HG03432 (cell line): ENCODE data around the gene FADS2.

Source experiments
- ATAC-seq: cut with Tn5 transposase; IDR thresholded peaks from one replicate; pipeline ENCODE4 v1.9.1; 2021; ENCODE audit warnings: mild to moderate bottlenecking, moderate library complexity; ENCODE audit not compliant: unreplicated experiment

The FADS2 gene

DNA sequence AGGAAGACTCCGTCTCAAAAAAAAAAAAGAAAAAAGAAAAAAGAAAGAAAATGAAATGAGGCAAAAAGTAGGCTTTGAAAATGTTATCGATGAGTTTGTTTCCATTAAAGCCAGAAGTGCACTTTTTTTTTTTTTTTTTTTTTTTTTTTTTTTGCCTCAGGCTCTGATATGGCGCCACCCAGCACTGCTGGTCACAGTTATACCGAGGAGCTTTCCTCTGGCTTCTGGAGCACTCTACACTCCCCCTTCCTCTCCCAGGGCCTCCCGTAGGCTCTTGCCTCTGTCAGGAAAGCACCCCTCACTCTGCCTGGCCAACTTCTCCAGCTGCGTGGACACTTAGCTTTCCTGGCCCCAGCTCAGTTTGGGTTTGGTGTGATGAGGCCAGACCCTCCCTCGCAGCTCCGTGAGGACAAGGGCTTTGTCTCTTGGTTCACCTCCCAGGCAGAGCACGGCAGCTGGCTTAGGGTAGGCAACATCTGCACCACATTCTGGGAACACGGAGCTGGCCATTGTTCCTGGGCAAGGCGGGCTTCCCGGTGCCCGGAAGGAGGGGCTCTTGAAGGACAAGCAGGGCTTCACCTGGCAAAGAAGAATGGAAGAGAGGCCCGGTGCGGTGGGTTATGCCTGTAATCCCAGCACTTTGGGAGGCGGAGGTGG, 16.9 kb downstream of the FADS2 start:
- no peak for ATAC-seq

DNA sequence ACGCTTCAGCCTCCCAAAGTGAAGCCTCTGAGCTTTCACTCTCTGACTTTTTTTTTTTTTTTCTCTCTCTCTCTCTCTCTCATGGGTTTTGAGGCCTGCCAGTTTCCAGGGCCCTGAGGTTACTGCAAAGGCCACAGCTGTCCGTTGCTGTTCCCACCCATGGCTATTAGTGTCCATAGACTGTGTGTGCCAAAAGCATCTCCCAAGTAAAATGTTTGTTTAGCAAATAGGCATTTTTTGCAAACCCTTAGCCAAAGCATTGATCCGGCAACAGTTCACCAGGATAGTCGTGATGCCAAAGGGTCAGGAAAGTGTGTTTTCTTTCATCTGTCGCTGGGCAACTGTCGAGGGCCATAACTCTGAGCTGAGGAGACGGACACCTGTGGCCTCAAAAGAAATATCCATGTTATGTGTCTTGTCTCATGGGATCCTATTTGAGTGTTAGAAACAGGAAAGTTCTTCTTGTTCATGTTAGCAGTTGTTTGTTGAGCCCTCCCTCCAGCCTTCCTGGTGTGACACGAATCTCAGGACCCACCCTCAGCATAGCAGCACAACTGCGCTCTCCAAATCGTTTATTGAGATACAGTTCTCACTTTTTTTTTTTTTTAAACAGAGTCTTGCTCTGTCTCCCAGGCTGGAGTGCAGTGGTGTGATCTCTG, 18.4 kb downstream of the FADS2 start:
- ATAC-seq, result no peak

DNA sequence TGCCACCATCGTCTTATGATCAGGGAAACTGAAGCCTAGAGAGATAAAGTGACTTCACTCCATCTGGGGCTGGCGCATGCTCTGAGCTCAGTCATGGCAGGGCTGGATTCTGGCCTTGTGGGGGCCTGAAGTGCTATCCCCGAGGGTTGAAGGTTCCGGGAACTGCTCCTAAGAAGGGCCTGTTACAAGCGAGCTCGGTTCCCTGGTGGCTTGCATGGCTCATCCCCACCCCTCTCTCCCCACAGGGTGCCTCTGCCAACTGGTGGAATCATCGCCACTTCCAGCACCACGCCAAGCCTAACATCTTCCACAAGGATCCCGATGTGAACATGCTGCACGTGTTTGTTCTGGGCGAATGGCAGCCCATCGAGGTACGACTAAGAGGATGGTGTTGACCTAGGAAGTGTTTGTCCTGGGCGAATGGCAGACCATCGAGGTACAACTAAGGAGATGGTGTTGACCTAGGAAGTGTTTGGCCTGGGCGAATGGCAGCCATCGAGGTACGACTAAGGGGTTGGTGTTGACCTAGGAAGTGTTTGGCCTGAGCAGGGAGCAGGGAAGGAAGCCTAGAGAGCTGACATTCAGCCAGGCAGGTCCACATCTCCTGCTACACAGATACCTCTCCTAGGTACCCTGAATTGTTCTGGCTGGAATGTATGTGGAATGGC, 19.9 kb downstream of the FADS2 start:
- no peak for ATAC-seq

DNA sequence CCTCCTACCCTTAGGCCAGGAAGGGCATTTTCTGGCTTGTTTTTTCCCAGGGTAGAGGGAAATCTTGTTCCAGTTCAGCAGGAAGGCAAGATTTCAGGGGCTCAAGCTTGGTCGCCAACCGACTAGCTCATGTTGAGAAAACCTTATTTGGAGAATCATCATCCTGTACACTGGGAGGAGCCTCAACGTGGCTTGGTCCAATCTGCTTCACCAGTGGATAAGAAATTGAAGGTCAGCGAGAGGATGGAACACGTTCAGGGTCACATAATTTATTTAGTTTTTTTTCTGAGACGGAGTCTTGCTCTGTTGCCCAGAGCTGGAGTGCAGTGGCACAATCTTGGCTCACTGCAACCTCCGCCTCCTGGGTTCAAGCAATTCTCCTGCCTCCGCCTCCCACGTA, 20.5 kb downstream of the FADS2 start:
- no peak for ATAC-seq

DNA sequence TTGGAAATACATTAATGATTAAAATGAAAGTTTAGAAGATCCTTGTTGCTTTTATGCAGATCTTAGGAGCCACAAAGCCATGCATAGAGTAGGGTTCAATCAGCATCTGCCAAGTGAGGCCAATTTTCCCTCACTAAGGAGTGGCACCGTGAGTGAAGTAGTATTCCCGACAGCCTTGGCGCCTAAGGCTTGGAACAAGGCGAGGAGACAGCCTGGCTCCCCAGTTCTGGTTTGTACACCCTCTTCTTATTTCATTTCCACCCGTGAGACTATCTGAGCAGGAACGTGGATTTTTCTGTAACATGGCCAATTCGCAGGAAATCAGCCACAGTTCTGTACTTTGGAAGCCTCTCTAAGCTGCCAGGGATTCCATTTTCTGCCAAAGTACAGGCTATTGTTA, 22.6 kb downstream of the FADS2 start:
- no peak for ATAC-seq

DNA sequence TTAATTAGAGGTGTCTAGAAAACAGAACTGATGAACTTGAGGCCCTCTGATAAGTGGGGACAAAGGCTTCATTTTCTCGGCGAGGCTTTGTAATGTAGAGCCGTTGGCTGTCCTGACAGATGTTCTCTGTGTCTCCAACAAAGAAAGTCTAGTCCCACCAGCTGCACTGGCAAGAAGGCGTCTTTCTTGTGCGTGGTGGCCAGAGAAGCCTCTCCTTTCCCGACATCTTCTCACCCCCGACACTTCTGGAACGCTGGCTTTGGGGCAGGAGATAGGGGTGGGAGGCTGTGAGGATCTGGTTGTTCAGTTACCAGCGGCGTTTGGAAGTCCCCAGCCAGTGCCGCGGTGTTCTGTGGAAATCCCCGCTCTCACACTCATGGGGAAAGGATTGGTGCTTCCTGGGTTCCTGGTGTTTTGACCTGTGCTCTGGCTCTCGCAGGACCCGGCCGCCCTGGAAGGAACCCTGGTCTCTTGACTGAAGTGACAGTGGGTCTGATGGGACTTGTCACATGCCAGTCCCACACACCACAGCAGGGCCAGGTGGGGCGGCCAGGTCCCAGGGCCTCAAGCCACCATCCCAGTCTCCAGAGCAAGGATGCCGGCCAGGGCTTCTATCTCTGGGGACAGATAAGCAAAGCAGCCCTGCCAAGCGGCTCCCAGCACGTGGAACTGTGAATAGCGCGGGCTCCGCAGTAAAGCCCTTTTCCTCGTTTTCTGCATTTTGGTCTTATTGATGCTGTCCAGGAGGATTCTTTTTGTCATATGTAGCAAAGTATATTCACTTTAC, 23.2 kb downstream of the FADS2 start:
- no peak for ATAC-seq

DNA sequence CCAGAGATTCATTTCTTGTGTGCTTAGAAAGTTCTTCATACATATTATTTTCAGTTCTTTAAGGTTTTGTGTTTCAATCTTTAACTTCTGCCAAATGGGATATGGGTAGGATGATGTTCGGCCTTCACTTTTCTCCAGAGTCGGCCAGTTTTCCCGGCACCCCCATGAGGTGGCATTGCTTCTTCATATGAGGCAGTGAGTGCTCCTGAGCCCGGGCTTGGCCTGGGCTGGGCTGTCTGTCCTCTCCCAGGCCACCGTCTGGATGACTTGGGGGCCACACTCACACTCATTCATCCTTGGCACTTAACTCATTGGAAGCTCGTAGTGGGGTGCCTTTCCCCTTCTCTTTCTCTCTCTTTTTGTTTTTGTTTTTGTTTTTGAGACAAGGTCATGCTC, 23.8 kb downstream of the FADS2 start:
- ATAC-seq, result no peak

DNA sequence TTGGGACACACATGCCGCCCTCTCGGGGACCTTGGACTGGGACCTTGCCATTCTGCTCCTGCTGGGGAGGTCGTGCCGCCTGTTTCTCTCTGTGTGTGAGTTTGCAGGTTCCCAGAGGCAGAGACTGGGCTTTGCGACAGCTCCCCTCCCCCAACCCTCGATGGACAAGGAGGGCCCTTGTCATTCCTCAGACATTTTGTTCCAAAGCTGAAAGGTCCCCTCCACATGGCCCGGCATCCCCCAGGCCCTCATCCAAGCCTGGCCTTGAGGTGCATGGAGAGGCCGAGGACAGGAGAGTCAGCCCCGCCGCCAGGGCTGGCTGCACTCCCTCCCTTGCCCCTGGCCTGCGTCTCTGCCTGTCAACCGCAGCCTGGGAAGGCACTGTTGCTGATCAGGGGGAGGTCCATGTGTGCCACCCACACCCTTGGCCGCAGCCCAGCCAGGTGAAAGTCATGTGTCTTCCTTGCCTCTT, 25.6 kb downstream of the FADS2 start:
- ATAC-seq, result no peak

DNA sequence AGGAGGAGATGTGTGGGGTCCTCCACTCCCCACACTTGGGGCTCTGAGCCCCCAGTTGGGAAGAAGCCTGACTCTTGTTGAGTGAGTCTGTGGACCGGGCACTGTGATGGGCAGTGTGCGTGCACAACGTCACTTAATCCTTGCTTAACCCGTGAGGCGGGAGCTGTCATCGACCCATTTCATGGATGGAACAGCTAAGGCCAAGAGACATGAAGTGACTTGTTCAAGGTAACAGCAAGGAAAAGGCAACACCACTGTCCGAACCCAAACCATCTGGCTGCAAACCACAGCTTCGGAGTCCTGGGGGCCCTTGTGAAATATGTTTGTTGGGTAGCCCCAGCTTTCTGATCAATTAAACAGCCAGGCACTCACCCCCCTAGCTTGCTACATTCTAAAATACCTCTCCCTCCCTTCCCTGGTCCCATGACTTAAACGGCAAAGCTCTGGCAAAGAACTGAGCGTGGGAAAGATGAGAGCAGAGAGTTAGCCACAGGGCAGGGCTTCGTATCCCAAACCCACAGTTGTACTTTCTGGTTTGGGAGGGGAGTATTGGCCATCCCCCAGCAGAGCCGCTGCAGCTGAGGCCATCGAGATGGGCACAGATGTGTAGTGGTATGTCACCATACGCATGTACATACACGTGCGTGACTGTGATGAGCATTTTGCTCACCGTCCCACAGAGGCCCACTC, 26.3 kb downstream of the FADS2 start:
- no peak for ATAC-seq

DNA sequence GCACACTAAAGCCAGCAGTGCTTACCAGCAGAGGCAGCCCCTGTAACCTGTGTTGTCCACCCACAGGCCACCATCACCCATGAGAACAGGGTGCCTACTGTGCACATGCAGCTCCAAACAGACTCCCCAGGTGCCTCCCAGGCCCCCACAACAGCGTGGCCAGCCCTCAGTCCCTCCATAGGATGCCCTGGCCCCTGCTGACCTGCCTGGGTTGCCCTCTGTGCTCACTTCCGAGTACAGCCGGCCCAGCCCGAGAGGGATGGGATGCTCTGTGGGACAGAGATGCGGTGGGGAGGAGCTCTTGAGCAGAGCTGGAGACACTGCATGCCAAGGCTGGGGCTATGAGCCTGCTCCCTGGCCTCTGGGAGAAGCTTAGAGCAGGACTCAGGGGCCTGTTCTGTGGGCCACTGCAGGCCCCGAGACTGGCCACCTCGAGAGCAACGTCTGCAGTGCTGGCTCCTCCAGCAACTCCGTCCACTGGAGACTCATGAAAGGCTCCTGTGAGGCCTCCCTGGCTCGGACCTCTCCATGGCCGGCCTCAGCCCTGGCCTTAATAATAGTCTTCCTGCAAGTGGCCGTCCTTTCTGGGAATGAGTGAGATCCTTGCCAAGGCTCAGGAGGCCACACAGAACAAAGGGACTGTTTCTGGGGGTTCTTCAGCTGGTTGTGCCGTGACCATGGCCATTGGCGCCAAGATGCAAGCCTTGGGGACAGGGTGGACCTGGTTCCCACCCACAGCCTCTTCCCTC, 27.0 kb downstream of the FADS2 start:
- ATAC-seq, result no peak

DNA sequence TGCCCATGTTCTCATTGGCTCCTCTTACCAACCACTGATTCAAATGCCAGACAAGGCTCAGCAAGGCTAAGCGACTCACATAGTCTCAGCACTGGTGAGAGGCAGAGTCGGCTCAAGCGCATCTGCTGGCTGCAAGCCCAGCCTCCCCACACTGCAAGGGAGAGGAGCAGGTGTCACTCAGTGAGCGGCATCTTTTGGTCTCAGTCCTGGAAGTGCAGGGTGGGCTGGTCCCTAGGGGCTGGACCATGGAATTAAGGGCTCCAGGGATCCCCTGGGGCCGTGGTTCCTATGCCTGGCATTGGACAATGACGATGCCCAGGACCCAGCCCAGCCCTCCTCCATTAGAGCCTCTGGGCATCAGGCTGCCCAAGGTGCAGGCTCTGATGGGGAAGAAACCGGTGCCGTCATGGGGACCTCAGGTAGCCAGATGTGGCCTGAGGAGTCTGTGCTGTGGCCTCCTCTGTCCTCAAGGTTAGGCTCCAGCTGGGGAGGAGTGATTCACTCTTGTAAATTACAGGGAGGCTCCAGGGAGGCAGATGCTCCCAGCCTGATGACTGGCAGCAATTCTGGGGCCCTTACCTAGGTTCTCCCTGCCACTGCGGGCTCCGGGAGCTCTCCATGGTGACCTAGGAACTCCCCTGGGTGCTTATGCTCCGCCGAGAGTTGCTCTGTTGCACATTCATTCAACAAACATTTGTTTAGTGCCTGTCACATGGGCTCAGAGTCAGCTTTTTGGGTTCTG, 28.0 kb downstream of the FADS2 start:
- ATAC-seq, result no peak

DNA sequence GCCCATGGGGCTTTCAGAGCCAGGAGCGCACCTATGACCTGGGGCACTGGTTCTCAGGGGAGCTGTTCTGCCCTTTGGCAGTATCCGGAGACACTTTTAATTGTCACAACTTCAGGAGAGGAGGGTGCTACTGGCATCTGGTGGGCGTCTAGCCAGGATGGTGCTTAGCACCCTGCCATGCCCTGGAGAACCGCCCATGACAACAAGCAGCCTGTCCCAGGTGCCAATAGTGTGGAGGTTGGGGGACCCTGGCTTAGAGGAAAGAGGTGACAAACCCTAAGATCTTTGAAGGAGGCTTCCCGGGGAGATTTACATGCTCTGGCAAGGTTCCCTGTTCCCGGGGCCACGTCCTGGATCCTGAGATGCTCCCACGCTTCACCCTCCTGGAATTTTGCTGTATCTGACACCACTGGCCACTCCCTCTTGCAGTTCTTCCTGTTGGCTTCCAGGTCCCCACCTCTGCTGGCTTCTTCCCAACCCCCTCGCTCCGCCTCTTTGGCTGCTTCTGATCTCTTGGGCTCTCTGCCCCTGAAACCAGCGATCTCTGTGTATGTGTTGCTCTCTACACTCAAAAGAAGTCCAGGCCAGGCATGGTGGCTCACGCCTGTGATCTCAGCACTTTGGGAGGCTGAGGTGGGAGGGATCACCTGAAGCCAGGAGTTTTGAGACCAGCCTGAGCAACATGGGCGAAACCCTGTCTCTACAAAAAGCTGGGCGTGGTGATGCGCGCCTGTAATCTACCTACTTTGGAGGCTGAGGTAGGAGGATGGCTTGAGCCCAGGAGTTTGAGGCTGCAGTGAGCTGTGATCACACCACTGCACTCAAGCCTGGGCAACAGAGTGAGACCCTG, 32.2 kb downstream of the FADS2 start:
- ATAC-seq, result no peak

DNA sequence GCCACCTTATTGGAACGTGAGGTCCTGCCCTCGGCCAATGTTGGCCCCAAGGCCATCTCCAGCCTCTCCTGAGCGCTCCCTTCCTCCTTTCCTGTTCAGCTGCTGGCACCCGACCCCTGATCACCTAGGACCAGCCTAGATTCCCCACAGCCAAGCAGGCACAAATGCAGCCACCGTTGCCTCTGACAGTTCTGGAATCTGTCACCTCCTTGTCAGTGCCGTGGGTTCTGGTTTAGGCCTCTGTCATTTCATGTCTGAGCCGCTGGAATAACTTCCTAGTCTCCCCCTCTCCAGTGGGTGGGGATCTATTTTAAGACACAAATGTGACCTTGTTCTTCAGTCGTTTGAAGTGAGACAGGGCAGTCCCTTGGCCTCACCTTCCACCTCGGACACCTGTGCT, 33.5 kb downstream of the FADS2 start:
- no peak for ATAC-seq

DNA sequence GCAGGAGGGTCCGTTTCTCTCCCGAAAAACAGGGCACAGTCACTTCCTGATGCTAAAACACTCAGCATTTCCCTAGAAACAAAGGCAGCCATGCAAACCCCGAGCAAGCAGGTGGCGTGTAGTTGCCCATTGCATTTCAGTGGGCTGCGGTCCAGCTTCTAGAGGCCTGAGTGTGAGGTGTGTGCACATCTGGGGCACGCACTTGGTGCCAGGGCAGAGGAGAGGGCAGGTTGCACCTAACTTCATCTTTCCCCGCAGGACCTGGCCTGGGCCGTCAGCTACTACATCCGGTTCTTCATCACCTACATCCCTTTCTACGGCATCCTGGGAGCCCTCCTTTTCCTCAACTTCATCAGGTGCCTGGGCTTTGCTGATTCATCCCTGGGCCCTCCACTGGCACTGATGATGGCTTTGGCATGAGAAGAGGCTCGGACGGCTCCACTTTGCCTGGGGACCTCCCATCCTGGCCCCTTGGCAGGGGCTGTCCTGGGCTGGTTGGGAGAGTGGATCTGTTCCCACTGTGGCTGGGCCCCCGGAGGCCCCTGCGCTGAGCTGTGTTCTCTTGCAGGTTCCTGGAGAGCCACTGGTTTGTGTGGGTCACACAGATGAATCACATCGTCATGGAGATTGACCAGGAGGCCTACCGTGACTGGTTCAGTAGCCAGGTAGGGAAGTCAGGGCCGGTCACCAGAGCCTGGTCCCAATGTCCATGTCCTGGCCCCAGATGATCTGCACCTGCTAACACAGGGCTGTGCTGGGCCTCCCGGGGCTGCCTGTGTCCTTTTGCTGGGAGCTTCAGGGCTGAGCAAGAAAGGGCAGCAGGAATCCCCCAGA, 34.8 kb downstream of the FADS2 start:
- ATAC-seq, result no peak

DNA sequence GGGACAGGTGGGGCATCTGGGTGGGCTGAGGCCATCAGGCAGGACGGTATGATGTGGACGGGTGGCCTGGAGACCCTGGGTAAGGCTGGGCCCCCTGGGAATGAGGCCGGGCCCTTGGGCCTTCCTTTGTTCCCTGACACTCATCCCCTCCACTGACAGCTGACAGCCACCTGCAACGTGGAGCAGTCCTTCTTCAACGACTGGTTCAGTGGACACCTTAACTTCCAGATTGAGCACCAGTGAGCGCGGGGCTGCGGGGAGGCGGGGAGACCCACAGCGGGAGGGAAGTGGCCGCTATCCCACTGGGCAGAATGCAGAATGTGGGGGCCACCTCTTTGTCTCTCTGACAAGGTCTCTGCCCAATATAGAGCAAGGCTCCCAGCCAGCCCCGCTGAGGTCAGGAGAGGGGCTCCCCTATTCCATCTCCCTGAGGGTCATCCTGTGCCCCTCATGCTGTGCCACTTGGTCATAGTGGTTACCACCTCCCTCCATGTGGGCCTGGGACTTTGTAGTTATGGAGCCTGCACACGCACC, 35.5 kb downstream of the FADS2 start:
- ATAC-seq, result no peak

DNA sequence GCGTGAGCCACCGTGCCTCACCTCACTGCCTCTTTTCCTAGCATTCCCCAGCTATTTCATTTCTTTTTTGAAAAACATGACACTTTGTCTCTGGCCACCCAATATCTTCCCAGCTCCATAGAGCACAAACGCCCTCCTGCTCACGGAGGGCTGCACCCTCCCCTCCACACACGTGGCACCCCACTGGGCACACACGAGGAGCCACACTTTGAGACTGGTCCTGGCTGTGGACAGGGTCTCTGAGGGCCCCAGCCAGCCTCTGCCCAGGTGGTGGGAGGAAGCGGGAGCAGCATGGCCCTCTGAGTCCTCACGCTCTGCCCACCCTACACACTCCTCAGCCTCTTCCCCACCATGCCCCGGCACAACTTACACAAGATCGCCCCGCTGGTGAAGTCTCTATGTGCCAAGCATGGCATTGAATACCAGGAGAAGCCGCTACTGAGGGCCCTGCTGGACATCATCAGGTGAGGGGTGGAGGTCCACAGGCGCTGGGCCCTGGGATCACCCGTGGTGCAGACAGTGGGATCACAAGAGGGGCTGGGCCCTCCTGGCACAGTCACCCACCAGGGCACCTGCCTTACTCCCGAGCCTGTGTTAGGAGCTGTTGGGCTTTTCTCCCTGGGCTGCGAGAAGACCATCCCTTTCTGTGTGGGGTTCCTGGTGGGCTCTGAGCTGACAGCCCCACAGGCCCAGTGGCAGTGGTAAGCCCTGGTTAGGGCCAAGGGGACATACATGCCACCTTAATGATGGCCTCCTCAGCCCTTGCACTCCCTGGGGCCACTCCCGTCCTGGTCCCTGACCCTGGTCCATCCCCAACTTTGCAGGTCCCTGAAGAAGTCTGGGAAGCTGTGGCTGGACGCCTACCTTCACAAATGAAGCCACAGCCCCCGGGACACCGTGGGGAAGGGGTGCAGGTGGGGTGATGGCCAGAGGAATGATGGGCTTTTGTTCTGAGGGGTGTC, 37.0 kb downstream of the FADS2 start:
- no peak for ATAC-seq
